Pulmonary artery endothelial cell (primary cell): ENCODE measurements around the gene ARHGAP23. TPM values are rescaled to one million over a fixed set of nuclear protein-coding genes. Genes with fewer than 3 reads are reported as not detected.
"Not testable (repeated sequence)": the region's sequence is repeated elsewhere in the genome, so short reads cannot be mapped to it uniquely, and the experiment has no call there.

ENCODE experiments used
- DNase-seq: peaks from one replicate; pipeline ENCODE4 v3.0.0-alpha.2; 2011; ENCODE audit warnings: low read depth, low spot score
- total RNA-seq: library from RNA; depleted of rRNA; stranded (reverse); fragments of >200 nt; gene quantifications from 2 replicates; pipeline ENCODE4 v1.2.3, GENCODE V29; 2014

The ARHGAP23 gene
- total RNA-seq, 1 donor from 2014 or later: 44.8 TPM

- DNase-seq: no peak
Observed at GRCh38 chr17:38460716-38461630, 32.7 kb downstream of the ARHGAP23 start.

DNA sequence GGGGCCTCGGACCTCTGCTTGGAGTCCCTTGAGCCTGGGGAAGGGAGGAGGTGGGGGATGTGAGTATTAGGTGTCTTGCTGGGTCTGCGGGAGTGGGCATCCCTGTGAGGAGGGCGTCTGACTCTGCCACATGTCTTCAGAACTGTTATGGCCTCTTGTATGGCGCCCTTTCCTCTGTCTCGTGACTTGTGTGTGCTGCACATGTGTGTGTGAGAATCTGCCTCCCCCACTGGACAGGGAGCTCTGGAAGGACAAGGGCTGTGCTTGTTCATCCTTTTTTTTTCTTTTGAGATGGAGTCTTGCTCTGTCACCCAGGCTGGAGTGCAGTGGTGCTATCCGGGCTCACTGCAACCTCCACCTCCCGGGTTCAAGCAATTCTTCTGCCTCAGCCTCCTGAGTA is 33.4 kb downstream of the ARHGAP23 start:
- no peak for DNase-seq

- DNase-seq: no peak
Observed at GRCh38 chr17:38463451-38463858, 35.2 kb downstream of the ARHGAP23 start.

- DNase-seq: no peak
Observed at GRCh38 chr17:38464251-38464722, 36.0 kb downstream of the ARHGAP23 start.

- DNase-seq: peak; percentile 63
Observed at GRCh38 chr17:38464723-38465390, 36.6 kb downstream of the ARHGAP23 start.

- DNase-seq: no peak
Observed at GRCh38 chr17:38465391-38466345, 37.4 kb downstream of the ARHGAP23 start.

- no peak for DNase-seq
Observed at GRCh38 chr17:38466346-38467315, 38.4 kb downstream of the ARHGAP23 start.

- DNase-seq: no peak
Observed at GRCh38 chr17:38467491-38467890, 39.2 kb downstream of the ARHGAP23 start.

- no peak for DNase-seq
Observed at GRCh38 chr17:38469875-38470274, 41.6 kb downstream of the ARHGAP23 start.

DNA sequence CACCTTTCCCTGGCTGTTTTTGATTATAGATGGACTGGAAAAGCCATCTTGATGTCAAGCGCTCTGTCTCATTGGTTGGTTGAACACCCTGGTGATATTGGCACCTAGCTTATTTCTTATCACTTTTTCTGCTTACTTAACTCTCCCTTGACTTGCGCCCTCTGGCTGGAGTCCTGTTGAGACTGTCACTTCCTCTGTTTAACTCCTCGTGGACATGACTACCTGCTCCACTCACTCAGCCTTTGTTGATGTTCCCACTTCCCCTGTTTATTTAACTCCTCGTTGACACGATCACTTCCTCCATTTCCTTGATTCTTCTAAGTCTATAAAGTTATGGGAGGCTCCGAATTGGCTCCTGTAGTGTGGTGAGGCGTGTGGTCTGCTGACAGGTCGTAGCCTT is 43.0 kb downstream of the ARHGAP23 start:
- DNase-seq: peak; percentile 56

- DNase-seq: not testable (repeated sequence)
Observed at GRCh38 chr17:38474666-38475065, 46.4 kb downstream of the ARHGAP23 start.

GRCh38 chr17:38476549-38476948 is 48.3 kb downstream of the ARHGAP23 start:
- DNase-seq: no peak

- DNase-seq: not testable (repeated sequence)
Observed at GRCh38 chr17:38477417-38477816, 49.2 kb downstream of the ARHGAP23 start.

DNA sequence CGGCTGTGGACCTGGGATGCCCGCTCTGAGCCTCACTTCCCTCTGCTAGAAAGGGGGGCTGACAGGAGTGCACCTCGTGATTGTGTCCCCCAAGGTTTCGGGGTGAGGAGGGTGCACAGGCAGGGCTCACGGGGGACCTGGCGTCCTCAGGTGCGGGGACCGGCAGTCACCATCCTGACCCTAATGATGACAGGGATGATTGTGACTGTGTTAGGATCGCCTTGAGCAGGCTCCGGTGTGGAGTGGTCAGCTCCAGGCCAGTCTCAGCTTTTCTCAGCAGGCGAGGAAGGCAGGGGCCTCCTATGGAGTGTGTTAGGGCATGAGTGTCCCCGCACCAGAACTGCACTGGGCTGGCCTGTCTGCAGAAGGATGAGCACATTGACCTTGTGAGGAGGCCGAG is 49.7 kb downstream of the ARHGAP23 start:
- not testable (repeated sequence) for DNase-seq

DNA sequence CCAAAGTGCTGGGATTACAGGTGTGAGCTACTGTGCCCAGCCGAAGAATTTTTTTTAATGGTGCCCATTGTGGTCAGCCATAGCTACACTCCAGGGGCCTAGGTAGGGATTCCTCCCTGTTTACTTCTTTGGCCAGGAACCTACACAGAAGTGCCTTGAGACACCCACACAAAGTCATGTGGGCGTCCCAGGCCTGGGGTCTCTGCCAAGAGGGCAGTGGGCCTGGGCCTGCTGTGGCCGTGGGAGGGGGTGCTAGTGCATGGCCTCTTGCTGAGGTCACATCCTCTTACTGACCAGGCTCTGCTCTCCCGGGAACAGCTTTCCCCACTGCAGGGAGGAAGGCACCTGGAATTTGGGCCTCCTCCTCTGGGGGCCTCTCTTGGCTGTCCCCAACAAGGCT is 50.4 kb downstream of the ARHGAP23 start:
- not testable (repeated sequence) for DNase-seq

DNA sequence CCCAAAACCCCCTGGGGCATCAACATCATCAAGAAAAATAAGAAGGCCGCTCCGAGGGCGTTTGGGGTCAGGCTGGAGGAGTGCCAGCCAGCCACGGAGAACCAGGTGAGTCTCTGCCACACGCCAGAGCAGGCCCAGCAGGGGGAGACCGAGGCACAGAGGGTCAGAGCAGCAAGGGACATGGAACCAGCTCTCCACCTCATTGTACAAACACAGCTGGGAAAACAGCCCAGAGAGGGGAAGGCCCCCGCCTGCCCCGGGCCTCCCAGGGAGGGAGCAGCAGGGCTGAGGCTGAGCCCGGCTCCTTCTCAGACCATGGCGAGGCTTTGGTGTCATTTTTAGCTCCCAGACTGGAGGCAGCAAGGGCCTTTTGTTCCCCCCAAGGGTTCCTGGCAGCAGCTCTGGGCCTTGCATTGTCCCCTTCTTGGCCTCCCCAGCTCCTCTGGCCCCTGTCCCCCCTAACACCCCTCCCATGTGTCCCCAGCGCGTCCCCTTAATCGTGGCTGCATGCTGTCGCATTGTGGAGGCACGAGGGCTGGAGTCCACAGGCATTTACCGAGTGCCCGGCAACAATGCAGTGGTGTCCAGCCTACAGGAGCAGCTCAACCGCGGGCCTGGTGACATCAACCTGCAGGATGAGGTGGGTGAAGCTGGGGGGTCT is 53.9 kb downstream of the ARHGAP23 start:
- not testable (repeated sequence) for DNase-seq

GRCh38 chr17:38482700-38483043 is 54.4 kb downstream of the ARHGAP23 start:
- not testable (repeated sequence) for DNase-seq

GRCh38 chr17:38484242-38485145 is 56.2 kb downstream of the ARHGAP23 start:
- DNase-seq: peak; percentile 26

DNA sequence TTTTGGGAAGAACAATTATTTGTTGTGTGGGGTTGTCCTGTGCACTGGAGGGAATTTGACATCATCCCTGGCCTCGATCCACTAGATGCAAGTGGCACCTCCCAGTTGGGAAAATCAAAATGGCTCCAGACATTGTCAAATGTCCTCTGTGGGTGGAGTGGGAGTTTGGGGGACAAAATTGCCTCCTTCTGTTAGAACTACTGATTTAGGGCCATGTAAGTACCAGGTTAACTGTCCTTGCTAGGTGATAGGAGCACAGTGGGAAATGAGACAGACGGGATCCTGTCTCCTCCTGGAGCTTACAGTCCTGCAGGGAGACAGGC is 56.8 kb downstream of the ARHGAP23 start:
- no peak for DNase-seq
